HG02623 (cell line): Measurements from ENCODE around the gene ETNK2.
"Not testable (repeated sequence)": the region's sequence is repeated elsewhere in the genome, so short reads cannot be mapped to it uniquely, and the experiment has no call there.

Source experiments
- ATAC-seq: cut with Tn5 transposase; IDR thresholded peaks from one replicate; pipeline ENCODE4 v1.9.1; 2021; ENCODE audit warnings: moderate library complexity; ENCODE audit not compliant: unreplicated experiment

Gene ETNK2

DNA sequence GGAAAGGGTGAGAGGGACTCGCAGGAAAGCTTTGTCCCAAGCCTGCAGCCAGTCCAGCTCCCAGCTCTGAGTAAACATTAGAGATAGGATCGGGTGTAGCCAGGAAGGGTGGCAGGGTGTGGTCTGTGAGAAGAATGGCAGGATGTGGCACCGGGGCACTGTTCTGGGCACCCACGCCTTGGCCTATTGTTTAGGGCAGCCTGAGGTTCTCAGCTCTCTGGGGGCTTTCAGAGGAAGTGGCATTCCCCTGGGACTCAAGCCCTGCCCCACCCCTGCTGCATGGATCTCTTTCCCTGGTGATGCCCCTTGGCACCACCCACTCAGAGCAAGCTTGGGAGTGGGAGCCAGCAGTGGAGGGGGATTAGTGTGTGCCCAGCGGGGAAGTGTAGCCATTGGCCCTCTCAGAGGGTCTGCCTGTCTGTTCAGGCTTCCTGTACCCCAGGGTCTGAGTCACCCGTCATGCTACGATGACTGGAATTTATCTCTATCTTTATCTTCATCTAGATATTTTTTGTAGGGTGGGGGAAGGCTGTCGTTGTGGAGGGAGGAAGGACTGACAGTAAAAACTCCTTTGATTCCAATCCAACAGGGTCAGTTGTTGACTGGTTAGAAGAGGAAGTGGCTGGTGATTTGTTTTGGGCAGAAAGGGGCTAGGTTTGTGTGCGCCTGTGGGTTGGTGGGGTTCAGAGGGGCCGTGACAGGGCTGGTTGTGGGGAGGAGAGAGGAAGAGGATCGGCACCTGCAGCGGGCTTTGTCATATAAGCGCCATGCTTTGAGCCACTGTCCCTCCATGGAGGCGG lies 47.3 kb downstream of the ETNK2 start:
- ATAC-seq: no peak

DNA sequence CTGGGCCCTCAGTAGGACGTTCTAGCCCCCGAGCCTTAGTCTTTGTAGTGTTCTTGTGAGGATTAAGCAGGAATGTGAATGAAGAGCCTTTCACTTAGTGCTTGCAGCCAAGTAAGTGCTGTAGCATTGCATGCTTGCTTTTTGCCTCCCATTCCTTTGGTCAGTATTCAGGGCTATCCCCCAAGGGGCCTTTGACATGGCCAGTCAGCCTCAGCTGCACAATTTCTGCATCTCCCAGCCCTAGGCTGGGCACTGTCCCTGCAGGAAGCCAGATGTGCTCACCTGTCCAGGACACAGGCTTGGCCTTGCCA lies 48.5 kb downstream of the ETNK2 start:
- no peak for ATAC-seq

DNA sequence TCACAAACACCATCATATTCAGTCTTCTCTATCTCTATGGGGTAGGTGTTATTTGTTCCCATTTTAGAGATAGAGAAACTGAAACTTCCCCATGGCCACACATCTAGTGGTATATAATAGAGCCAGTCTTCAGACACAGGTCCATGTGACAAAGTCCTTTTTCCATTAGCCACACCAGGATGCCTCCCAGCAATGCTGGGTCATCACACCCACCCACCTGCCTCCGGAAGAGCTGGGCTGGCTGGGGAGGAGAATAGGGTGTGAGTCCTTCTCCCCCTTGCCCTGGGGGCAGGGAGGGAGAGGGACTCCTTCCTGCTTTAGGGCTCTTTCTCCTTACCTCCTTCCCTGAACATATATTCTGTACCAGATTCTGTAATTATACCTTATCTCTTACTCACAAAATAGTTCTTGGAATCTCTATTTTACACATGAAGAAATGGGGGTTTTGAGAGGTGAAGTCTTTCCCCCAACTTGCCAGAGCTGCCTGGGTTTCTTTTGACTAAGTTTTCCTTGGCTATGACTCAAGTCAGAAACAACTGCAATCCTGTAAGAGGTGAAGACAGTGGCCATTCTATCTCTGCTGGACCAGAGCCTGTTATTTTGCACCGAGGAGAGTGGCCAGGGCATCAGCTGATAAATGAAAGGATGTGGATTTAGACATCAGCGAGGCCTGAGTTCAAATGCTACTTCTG lies 49.0 kb downstream of the ETNK2 start:
- ATAC-seq: no peak

DNA sequence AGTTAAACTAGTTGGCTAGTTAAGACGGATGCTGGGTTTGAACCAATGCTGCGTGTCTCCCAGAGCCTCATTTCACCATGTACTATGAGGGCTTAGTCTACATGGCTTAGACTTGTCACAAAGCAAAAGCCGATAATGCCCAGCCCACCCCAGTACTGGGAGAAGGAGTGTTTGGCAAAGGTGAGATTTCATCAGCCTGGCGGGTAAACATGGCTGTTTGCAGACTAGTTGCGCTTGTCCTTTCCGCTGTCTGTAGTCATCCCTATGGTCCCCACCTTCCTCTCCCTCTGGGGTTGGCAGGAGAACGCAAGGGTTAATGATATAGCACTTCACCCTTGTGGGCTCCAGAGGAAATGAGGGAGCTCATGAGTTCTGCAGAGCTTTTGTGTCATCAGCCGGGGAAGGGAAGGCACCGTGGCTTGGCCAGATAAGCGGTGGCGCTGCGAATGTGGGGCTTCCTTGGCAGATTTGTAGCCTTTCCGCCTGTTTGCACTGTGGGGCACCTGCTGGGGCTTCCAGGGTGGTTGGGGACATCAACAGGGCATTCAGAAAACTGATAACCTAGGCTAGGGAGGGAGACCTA lies 49.7 kb downstream of the ETNK2 start:
- no peak for ATAC-seq

GRCh38 chr1:204099754-204100153 lies 52.1 kb downstream of the ETNK2 start:
- ATAC-seq: not testable (repeated sequence)

DNA sequence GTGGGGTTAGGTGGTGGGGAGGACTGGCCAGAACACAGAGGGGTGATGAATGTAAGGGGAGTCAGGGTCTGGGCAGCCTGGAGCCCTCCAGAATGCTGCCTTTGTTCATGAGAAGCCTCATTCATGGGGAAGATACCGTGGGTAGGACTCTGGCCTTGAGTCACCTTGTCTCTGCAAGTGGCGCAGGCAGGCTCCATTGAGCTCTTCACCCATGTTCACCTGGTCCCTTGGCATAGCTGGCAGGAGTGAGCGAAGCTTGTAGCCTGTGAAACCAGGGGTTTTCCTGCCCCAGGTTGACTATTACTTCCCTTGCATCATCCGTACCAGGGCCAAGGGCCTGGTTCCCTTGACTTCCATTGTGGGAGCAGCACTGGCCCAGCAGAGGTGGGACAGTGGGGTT lies 53.2 kb downstream of the ETNK2 start:
- no peak for ATAC-seq

DNA sequence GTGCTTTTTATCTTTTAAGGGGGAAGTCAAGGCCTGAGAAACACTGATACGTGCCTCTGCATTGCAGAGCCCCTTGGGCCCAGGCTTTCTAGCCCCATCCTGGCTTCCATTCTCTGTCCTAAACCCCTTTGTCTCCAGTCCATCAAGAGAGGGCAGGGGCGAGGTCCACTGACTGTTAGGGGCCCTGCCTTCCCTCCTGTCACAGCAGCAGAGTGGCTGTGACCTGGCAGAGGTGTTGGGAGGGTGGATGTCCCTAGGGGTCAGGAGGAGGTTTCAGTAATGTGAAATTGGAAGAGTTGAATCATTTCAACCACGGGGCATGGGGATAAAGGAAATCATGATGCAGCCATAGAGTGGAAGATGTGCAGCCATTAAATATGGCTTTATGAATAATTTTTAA lies 54.9 kb downstream of the ETNK2 start:
- no peak for ATAC-seq

DNA sequence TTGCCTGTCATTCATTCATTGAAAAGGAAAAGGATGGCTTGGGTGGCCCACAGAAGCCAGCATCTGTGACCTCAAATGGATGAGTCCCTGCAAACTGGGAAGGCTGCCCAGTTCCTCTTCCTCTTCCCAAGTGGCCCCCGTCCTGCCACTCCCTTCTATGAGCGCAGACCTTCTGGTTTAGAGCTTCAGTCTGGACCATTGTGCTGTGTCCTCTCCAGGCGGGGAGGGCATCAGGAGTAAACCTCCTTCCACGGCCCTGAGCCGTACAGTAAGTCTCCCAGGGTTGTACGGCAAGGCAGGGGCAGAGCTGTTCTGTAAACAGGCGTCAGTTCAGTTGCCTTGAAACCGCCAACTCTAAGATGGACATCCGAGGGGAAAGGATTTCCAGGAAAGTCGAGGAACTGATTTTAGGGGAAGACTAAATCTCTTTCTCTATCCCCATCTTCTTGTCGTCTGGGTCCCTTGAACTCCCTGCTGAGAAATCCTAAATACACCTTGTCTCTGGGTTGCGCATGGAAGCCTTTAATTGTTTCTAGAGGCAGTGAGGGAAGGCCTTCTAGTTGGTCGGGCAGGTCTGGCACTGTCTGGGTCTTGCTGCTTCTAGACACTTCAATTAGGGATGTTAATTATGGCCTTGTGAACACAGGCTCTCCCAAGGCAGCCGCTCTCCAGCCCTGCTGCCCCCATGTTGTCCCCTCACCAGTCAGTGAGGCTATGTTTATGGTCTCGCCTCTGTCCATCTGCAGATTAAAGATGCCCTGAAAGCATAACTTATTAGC lies 56.8 kb downstream of the ETNK2 start:
- no peak for ATAC-seq

- no peak for ATAC-seq
Measured at GRCh38 chr1:204094313-204094729, 57.5 kb downstream of the ETNK2 start.

- no peak for ATAC-seq
Measured at GRCh38 chr1:204093781-204094180, 58.1 kb downstream of the ETNK2 start.

GRCh38 chr1:204093421-204093717 lies 58.5 kb downstream of the ETNK2 start:
- ATAC-seq: no peak

GRCh38 chr1:204092632-204093420 lies 59.0 kb downstream of the ETNK2 start:
- ATAC-seq: no peak

DNA sequence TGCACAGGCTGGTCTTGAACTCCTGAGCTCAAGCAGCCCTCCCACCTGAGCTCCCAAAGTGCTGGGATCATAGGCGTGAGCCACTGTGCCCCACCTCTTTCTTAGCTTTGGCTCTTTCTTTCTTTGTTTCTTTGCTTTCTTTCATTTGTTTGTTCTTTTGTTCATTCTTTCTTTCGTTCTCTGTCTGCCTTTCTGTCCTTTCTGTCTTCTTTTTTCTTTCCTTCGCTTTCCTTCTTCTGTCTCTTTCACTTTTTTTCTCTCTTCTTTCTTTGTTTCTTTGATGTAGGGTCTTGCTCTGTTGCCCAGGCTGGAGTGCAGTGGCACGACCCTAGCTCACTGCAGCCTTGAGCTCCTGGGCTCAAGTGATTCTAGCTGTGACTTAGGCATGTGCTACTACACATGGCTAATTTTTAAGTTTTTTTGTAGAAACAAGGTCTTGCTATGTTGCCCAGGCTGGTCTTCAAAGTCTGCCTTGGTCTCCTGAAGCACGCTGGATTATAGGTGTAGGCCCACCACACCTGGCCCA lies 60.0 kb downstream of the ETNK2 start:
- ATAC-seq: no peak

DNA sequence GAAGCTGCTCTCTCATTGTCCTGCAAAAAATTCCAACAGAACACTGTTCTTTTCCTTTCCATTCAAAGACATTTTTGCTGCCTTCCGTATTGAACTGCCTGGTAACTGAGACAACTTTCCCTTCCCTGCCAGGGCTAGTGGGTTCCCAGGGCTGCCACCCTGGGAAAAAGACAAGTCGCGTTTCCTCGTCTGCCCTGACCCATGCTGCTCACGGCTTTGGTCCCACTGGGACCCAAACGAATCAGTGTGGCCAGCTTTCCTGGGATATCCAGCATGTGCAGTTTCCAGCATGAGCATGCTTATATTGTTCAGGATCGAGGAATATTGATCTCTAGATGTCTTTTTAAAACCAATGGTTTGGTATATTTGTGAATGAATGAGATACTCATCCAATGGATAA lies 60.8 kb downstream of the ETNK2 start:
- no peak for ATAC-seq

- ATAC-seq: not testable (repeated sequence)
Measured at GRCh38 chr1:204090132-204090531, 61.7 kb downstream of the ETNK2 start.

GRCh38 chr1:204089044-204089751 lies 62.6 kb downstream of the ETNK2 start:
- no peak for ATAC-seq

GRCh38 chr1:204088596-204088995 lies 63.2 kb downstream of the ETNK2 start:
- no peak for ATAC-seq

DNA sequence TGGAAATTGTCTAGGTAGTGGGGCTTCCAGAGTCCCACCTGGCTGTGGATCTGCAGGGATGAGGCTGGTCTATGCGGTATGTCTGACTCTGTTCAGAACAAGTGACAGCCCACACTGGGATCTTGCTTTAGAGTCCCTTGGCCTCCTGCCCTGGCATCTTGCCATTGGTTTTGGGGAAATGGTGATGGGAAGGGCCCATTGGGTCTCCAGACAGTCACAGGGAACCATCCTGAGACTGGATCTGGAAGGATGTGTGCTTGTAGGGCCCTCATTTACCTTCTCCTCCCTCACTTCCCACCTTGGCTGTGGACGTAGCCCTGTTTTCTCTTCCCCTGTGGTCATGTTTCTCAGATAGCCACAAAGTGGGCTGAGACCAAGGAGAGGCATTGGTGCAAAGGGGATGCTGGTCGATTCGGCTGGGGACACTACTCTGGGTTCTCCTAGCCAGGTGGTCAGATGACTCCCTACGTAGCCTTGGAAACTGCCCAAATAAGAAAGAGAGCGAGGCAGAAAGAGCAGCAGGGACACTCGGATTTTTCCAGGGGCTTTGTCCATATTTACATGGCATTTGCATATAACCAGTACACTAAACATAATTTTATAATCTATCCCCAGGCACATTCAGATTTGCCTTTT lies 63.8 kb downstream of the ETNK2 start:
- no peak for ATAC-seq

GRCh38 chr1:204087181-204087892 lies 64.5 kb downstream of the ETNK2 start:
- ATAC-seq: no peak
